Measurements from ENCODE around the gene C4A.

DNA sequence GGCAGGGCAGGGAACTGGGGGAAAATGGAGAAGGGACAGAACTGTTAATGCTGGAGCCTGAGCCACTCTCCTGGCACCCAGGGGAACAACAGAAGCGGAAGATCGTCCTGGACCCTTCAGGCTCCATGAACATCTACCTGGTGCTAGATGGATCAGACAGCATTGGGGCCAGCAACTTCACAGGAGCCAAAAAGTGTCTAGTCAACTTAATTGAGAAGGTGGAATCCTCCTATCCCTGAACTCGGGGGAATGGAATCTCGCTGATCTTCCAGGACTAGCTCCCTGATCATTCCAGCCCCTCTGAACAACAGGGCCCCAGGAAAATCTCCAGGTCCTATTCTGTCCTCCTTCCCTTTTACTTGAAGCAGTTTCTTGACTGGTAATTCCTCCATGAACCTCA, 34.0 kb upstream of the C4A start:
- TF ChIP-seq, protein P1, sequence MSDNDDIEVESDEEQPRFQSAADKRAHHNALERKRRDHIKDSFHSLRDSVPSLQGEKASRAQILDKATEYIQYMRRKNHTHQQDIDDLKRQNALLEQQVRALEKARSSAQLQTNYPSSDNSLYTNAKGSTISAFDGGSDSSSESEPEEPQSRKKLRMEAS (IDR thresholded peaks at IDR 0.05) = no peak
- TF ChIP-seq CEBPB (IDR thresholded peaks at IDR 0.05) (no peak), POLR2A (IDR thresholded peaks at IDR 0.05; ENCODE audit: low read length) (no peak), CHD4 (IDR thresholded peaks at IDR 0.05; ENCODE audit: borderline replicate concordance) (no peak), EP300 (IDR thresholded peaks at IDR 0.05) (no peak)
- TF ChIP-seq, protein P2, sequence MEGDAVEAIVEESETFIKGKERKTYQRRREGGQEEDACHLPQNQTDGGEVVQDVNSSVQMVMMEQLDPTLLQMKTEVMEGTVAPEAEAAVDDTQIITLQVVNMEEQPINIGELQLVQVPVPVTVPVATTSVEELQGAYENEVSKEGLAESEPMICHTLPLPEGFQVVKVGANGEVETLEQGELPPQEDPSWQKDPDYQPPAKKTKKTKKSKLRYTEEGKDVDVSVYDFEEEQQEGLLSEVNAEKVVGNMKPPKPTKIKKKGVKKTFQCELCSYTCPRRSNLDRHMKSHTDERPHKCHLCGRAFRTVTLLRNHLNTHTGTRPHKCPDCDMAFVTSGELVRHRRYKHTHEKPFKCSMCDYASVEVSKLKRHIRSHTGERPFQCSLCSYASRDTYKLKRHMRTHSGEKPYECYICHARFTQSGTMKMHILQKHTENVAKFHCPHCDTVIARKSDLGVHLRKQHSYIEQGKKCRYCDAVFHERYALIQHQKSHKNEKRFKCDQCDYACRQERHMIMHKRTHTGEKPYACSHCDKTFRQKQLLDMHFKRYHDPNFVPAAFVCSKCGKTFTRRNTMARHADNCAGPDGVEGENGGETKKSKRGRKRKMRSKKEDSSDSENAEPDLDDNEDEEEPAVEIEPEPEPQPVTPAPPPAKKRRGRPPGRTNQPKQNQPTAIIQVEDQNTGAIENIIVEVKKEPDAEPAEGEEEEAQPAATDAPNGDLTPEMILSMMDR (IDR thresholded peaks at IDR 0.05) = no peak
